Panc1 (cell line): ENCODE data around the gene CHRDL1. TPM values are rescaled to one million over a fixed set of nuclear protein-coding genes. Genes with fewer than 3 reads are reported as not detected.

ENCODE experiments used
- ATAC-seq: fragments of 200-7000 bp; cut with Tn5 transposase; 2 replicates; pipeline ENCODE4 v1.9.1; 2020; ENCODE audit warnings: mild to moderate bottlenecking, moderate library complexity
- BruUV-seq: library from RNA; stranded (reverse); fragments of 400-500 nt; replicated peaks from 2 replicates; lab custom pipeline; 2021; lab: Mats Ljungman, UMichigan
- CTCF ChIA-PET: fragments of 300-600 bp; sonication (Branson Sonifier 250); formaldehyde crosslinking; loops from one replicate; lab custom pipeline; 2022; ENCODE audit warnings: antibody characterized with exemption; lab: Charles Lee
- POLR2A ChIA-PET: fragments of 300-600 bp; sonication (Branson Sonifier 250); formaldehyde crosslinking; loops from one replicate; lab custom pipeline; 2022; ENCODE audit warnings: antibody characterized with exemption; lab: Charles Lee
- DNase-seq: peaks from one replicate; pipeline ENCODE4 v3.0.0-alpha.2; 2010; ENCODE audit warnings: low read depth, low spot score
- H3K27ac ChIP-seq: 2 replicates; pipeline ENCODE4 v1.5.1; 2011; ENCODE audit warnings: mild to moderate bottlenecking, low read length, inconsistent platforms
- H3K27me3 ChIP-seq: fragments of 200-500 bp; sonication (Bioruptor generic); 2 replicates; pipeline ENCODE4 v1.6.0; 2014; ENCODE audit warnings: low read length, inconsistent platforms; ENCODE audit not compliant: control insufficient read depth, insufficient read depth
- H3K36me3 ChIP-seq: fragments of 200-500 bp; sonication (Bioruptor generic); 2 replicates; pipeline ENCODE4 v1.5.1; 2014; ENCODE audit warnings: inconsistent platforms, mild to moderate bottlenecking, low read length, moderate library complexity; ENCODE audit not compliant: control insufficient read depth, insufficient read depth
- H3K4me1 ChIP-seq: 2 replicates; pipeline ENCODE4 v1.5.1; 2011; ENCODE audit warnings: inconsistent platforms, mild to moderate bottlenecking, low read length, moderate library complexity; ENCODE audit not compliant: control insufficient read depth, insufficient read depth
- H3K4me3 ChIP-seq, 2 experiments: 2 replicates each; pipeline ENCODE4 v1.5.1; 2011 to 2012; ENCODE audit warnings: low read depth in 2 of 2, low read length in 2 of 2, mild to moderate bottlenecking in 2 of 2, inconsistent platforms in 1 of 2, moderate library complexity in 1 of 2
- H3K9me3 ChIP-seq: fragments of 200-500 bp; sonication (Bioruptor generic); 2 replicates; pipeline ENCODE4 v1.5.1; 2014; ENCODE audit warnings: low read depth, mild to moderate bottlenecking, inconsistent platforms, low read length, moderate library complexity; ENCODE audit not compliant: control insufficient read depth, insufficient read depth
- POLR2AphosphoS5 ChIP-seq: IDR thresholded peaks from 2 replicates; pipeline ENCODE4 v1.6.1; 2012; ENCODE audit warnings: mild to moderate bottlenecking, low read depth, low read length, moderate library complexity
- SIN3A ChIP-seq: IDR thresholded peaks from 2 replicates; pipeline ENCODE4 v1.6.1; 2012; ENCODE audit warnings: low read depth, mild to moderate bottlenecking, low read length, moderate library complexity, borderline replicate concordance; ENCODE audit not compliant: insufficient read depth
- TCF7L2 ChIP-seq: IDR thresholded peaks from 2 replicates; pipeline ENCODE4 v1.6.1; 2011; ENCODE audit warnings: mild to moderate bottlenecking, low read depth, low read length, inconsistent platforms
- in situ Hi-C: cut with HindIII; loops from 2 replicates; pipeline ENCODE4 v1.10.0; 2016; ENCODE audit warnings: low sequenced_read_pairs, low pct_unique_long_range_greater_than_20kb
- intact Hi-C: fragments of 100-400 bp; cut with micrococcal nuclease; formaldehyde crosslinking; loops from one replicate; pipeline ENCODE4 v1.10.0; 2022; ENCODE audit not compliant: unreplicated experiment
- total RNA-seq: library from RNA; stranded (reverse); gene quantifications from one replicate; pipeline ENCODE4 v1.2.1, GENCODE V29; 2021; ENCODE audit not compliant: unreplicated experiment
- TF ChIP-seq, protein P1 (sequence below): fragments of 450-650 bp; IDR thresholded peaks from 2 replicates; pipeline ENCODE4 v1.5.1; 2017; ENCODE audit warnings: mild to moderate bottlenecking
- TF ChIP-seq, protein P2 (sequence below), 2 experiments: IDR thresholded peaks; 2 replicates each; pipeline ENCODE4 v1.6.1; 2011 to 2012; ENCODE audit warnings: low read depth in 2 of 2, control low read depth in 1 of 2, low read length in 1 of 2, mild to moderate bottlenecking in 1 of 2, moderate library complexity in 1 of 2; ENCODE audit not compliant: insufficient read depth in 1 of 2

CHRDL1 gene
- total RNA-seq, 1 experiment from 2014 or later = 0.08 TPM

DNA sequence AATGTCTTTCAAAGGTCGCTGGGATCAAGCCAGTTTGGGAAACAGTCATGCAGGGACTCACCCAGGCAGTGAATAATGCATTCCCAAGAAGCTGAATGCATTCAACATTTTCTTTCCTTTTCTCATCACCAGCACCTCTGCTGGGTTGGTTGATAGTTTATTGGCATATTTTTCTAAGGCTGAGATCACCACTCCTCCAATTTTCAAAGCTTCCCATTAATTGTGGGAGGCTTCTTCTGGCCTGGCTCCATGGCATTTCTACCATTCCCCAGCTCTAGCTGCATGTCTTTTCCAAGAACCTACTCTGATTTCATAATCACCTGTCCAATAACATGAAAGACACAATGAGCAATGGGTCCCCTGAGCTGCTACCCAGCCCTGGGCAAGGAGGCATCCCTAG lies 35.8 kb downstream of the CHRDL1 start:
- Histone ChIP-seq H3K4me3 (no peak overlapping the region), H3K27me3 (no peaks in the 10 kb centered on the region), H3K36me3 (no peaks in the 10 kb centered on the region), H3K4me1 (no peaks in the 10 kb centered on the region), H3K9me3 (no peaks in the 10 kb centered on the region), H3K27ac (no peak overlapping the region)
- no peak for ATAC-seq
- no peak for DNase-seq
- no peak for TF ChIP-seq TCF7L2
- TF ChIP-seq, protein P1, sequence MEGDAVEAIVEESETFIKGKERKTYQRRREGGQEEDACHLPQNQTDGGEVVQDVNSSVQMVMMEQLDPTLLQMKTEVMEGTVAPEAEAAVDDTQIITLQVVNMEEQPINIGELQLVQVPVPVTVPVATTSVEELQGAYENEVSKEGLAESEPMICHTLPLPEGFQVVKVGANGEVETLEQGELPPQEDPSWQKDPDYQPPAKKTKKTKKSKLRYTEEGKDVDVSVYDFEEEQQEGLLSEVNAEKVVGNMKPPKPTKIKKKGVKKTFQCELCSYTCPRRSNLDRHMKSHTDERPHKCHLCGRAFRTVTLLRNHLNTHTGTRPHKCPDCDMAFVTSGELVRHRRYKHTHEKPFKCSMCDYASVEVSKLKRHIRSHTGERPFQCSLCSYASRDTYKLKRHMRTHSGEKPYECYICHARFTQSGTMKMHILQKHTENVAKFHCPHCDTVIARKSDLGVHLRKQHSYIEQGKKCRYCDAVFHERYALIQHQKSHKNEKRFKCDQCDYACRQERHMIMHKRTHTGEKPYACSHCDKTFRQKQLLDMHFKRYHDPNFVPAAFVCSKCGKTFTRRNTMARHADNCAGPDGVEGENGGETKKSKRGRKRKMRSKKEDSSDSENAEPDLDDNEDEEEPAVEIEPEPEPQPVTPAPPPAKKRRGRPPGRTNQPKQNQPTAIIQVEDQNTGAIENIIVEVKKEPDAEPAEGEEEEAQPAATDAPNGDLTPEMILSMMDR = no peak
- TF ChIP-seq SIN3A = no peak
- TF ChIP-seq, protein P2, sequence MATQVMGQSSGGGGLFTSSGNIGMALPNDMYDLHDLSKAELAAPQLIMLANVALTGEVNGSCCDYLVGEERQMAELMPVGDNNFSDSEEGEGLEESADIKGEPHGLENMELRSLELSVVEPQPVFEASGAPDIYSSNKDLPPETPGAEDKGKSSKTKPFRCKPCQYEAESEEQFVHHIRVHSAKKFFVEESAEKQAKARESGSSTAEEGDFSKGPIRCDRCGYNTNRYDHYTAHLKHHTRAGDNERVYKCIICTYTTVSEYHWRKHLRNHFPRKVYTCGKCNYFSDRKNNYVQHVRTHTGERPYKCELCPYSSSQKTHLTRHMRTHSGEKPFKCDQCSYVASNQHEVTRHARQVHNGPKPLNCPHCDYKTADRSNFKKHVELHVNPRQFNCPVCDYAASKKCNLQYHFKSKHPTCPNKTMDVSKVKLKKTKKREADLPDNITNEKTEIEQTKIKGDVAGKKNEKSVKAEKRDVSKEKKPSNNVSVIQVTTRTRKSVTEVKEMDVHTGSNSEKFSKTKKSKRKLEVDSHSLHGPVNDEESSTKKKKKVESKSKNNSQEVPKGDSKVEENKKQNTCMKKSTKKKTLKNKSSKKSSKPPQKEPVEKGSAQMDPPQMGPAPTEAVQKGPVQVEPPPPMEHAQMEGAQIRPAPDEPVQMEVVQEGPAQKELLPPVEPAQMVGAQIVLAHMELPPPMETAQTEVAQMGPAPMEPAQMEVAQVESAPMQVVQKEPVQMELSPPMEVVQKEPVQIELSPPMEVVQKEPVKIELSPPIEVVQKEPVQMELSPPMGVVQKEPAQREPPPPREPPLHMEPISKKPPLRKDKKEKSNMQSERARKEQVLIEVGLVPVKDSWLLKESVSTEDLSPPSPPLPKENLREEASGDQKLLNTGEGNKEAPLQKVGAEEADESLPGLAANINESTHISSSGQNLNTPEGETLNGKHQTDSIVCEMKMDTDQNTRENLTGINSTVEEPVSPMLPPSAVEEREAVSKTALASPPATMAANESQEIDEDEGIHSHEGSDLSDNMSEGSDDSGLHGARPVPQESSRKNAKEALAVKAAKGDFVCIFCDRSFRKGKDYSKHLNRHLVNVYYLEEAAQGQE (IDR thresholded peaks at IDR 0.05; ENCODE audit: insufficient read depth in 1 of 2, low read depth in 2 of 2, low read length in 1 of 2) = no peak
- TF ChIP-seq POLR2AphosphoS5 = no peak
- POLR2A ChIA-PET = no interaction called here
- no TSS peak for BruUV-seq
- in situ Hi-C loops = no loop called here
- intact Hi-C loops = no loop called here
- CTCF ChIA-PET = no interaction called here

DNA sequence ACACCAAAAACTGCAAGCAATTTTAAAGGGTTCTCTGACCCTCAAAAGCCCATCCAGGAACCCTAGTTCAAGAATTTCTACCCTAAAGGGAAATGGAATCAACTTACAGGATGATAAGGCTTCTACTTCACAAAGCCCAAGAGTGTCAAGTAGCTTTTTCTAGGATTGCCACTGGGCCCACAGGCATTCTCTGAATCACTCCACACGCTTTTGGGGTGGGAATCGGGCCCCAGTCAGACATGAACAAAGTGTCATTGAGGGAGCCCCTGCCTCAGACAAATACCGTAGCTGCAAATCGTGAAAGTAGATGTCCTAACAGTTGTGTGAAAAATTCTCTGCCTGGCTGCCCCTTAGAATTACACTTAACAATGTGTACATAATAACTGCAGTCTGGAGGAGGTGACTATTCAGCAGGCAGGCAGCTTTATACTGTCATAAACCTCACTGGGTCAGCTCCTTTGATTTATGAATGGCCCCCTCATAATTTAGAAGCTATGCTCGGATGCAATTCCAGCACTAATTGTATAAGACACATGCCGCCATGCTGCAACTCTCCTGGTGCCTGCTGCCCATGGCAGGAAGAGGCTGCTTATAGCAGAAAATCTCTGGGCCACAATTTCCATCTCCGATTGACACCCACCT lies 36.7 kb downstream of the CHRDL1 start:
- no peaks in the 10 kb centered on the region for H3K27me3 ChIP-seq
- intact Hi-C loops = no loop called here
- no TSS peak for BruUV-seq
- no peaks in the 10 kb centered on the region for H3K36me3 ChIP-seq
- no peak for ATAC-seq
- no peaks in the 10 kb centered on the region for H3K9me3 ChIP-seq
- no peak overlapping the region for H3K27ac ChIP-seq
- ChIA-PET CTCF (no interaction called here), POLR2A (no interaction called here)
- TF ChIP-seq POLR2AphosphoS5 (no peak), TCF7L2 (no peak), SIN3A (no peak)
- TF ChIP-seq, protein P2 (IDR thresholded peaks at IDR 0.05; ENCODE audit: insufficient read depth in 1 of 2, low read depth in 2 of 2, low read length in 1 of 2) = no peak
- TF ChIP-seq, protein P1 = no peak
- H3K4me1 ChIP-seq = no peaks in the 10 kb centered on the region
- in situ Hi-C loops = no loop called here
- no peak for DNase-seq
- no peak overlapping the region for H3K4me3 ChIP-seq
